Tibial nerve (tissue), 4 donors: ENCODE results near the gene SRSF3. TPM values are rescaled to one million over a fixed set of nuclear protein-coding genes. Genes with fewer than 3 reads are reported as not detected.
A peak's percentile ranks its signal among the peaks of the same experiment; 100 is the strongest.
"Not testable (repeated sequence)": the region's sequence is repeated elsewhere in the genome, so short reads cannot be mapped to it uniquely, and the experiment has no call there.

ENCODE experiments used
- DNase-seq, 2 donors: peaks; one replicate each; pipeline ENCODE4 v3.0.0-alpha.2; 2019; ENCODE audit warnings: low spot score in 2 of 2
- H3K27ac ChIP-seq, 4 donors: fragments of 200-600 bp; sonication (generic) in 3 of 4; one replicate each; pipeline ENCODE4 v1.5.1; 2017 to 2019; ENCODE audit warnings: mild to moderate bottlenecking in 1 of 4
- H3K27me3 ChIP-seq, 2 donors: fragments of 200-600 bp; sonication (generic) in 1 of 2; one replicate each; pipeline versions ENCODE4 v1.5.1 to v1.6.0; 2017 to 2019
- H3K36me3 ChIP-seq, 3 donors: fragments of 200-600 bp; sonication (generic); one replicate each; pipeline ENCODE4 v1.5.1; 2018 to 2019
- H3K4me1 ChIP-seq, 4 donors: fragments of 200-600 bp; sonication (generic) in 3 of 4; one replicate each; pipeline ENCODE4 v1.5.1; 2017 to 2019
- H3K4me3 ChIP-seq, 4 donors: fragments of 200-600 bp; sonication (generic) in 3 of 4; one replicate each; pipeline ENCODE4 v1.5.1; 2017 to 2019; ENCODE audit warnings: mild to moderate bottlenecking in 1 of 4, moderate library complexity in 1 of 4
- H3K9me3 ChIP-seq, 4 donors: fragments of 200-600 bp; sonication (generic) in 3 of 4; one replicate each; pipeline ENCODE4 v1.5.1; 2017 to 2019
- EP300 ChIP-seq, 2 donors: sonication (generic); formaldehyde crosslinking; IDR thresholded peaks; one replicate each; pipeline ENCODE4 v1.6.1; 2017; ENCODE audit warnings: antibody characterized with exemption in 2 of 2, mild to moderate bottlenecking in 1 of 2
- POLR2A ChIP-seq, 2 donors: fragments of 450-650 bp; IDR thresholded peaks; one replicate each; pipeline ENCODE4 v1.6.1; 2017; ENCODE audit warnings: antibody characterized with exemption in 2 of 2, mild to moderate bottlenecking in 2 of 2, moderate library complexity in 2 of 2
- WGBS, 2 donors: methylation state at CpG; one replicate each; pipeline ENCODE4 v1.1.5; 2018; 5-methylcytosine and 5-hydroxymethylcytosine counted together
- total RNA-seq, 4 donors: library from RNA; depleted of rRNA; stranded (reverse); fragments of >200 nt; gene quantifications; one replicate each; pipeline ENCODE4 v1.1.0, GENCODE V29; 2016
- TF ChIP-seq, protein P1 (sequence below), 5 experiments: fragments of 200-600 bp in 3 of 5; fragments of 450-650 bp in 2 of 5; sonication (generic) in 3 of 5; IDR thresholded peaks; one replicate each; pipeline ENCODE4 v1.5.1; 2016 to 2019; ENCODE audit warnings: antibody characterized with exemption in 5 of 5, mild to moderate bottlenecking in 3 of 5, moderate library complexity in 2 of 5

SRSF3 gene
- total RNA-seq, 4 donors from 2014 or later, result 185 to 260 (median 221) TPM

DNA sequence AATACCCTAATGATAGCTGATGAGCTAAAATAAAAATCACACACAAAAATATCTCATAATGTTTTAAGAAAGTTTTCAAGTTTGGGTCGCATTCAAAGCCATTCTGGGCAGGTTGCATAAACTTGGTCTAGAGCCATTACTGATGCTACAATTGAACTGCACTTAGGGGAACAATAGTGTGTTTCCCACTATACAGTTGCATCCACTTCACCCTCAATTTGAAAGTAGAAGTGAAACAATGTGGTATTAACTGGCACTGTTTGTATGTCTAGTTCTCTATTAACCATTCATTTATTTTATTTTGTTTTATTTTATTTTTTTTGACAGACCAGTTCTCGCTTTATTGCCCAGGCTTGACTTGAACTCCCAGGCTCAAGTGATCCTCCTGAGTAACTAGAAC lies 23.9 kb upstream of the SRSF3 start:
- DNase-seq, result no peak
- H3K9me3 ChIP-seq, result no peaks in the 10 kb centered on the region
- H3K27me3 ChIP-seq, result no peaks in the 10 kb centered on the region
- H3K36me3 ChIP-seq, result no peaks in the 10 kb centered on the region
- no peak overlapping the region for H3K4me3 ChIP-seq
- H3K27ac ChIP-seq, result no peak overlapping the region
- TF ChIP-seq, protein P1, sequence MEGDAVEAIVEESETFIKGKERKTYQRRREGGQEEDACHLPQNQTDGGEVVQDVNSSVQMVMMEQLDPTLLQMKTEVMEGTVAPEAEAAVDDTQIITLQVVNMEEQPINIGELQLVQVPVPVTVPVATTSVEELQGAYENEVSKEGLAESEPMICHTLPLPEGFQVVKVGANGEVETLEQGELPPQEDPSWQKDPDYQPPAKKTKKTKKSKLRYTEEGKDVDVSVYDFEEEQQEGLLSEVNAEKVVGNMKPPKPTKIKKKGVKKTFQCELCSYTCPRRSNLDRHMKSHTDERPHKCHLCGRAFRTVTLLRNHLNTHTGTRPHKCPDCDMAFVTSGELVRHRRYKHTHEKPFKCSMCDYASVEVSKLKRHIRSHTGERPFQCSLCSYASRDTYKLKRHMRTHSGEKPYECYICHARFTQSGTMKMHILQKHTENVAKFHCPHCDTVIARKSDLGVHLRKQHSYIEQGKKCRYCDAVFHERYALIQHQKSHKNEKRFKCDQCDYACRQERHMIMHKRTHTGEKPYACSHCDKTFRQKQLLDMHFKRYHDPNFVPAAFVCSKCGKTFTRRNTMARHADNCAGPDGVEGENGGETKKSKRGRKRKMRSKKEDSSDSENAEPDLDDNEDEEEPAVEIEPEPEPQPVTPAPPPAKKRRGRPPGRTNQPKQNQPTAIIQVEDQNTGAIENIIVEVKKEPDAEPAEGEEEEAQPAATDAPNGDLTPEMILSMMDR (IDR thresholded peaks at IDR 0.05), result no peak
- no peak for TF ChIP-seq EP300 (IDR thresholded peaks at IDR 0.05)
- TF ChIP-seq POLR2A (IDR thresholded peaks at IDR 0.05), result no peak
- 79 to 82% methylated on average over 2 of the region's 2 CpGs for WGBS, 2 donors
- H3K4me1 ChIP-seq, result no peaks in the 10 kb centered on the region

DNA sequence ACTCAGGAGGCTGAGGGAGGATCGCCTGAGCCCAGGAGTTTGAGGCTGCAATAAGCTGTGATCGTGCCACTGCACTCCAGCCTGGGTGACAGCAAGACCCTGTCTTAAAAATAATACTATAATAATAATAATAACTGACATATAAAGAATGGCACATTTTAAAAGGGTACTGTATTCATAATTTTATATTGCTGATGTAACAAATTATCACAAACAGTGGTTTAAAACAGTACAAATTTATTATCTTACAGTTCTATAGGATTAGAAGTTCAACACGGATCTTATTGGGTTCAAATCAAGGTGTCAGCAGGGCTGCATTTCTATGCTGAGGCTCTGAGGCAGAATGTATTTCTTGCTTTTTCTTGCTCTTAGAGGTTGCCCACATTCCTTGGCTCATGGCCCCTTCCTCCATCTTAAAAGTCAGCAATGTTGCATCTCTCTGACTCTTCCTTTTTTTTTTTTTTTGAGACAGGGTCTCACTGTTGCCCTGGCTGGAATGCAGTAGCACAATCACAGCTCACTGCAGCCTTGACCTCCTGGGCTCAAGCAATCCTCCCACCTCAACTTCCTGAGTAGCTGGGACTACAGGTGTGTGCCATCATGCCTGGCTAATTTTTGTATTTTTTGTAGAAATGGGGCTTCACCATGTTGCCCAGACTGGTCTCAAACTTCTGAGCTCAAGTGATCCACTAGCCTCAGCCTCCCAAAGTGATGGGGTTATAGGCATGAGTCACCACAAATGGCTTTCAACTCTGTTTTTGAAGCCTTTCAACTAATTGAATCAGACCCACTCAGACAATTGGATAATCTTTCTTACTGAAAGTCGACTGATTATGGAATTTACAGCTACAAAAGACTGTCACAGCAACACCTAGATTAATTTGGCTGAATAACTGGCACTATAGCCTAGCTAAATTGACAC lies 22.8 kb upstream of the SRSF3 start:
- Histone ChIP-seq H3K36me3 (no peaks in the 10 kb centered on the region), H3K4me1 (no peaks in the 10 kb centered on the region), H3K9me3 (no peaks in the 10 kb centered on the region), H3K4me3 (no peak overlapping the region), H3K27me3 (no peaks in the 10 kb centered on the region), H3K27ac (no peak overlapping the region)
- DNase-seq, result no peak
- TF ChIP-seq EP300 (IDR thresholded peaks at IDR 0.05) (no peak), POLR2A (IDR thresholded peaks at IDR 0.05) (no peak)
- TF ChIP-seq, protein P1 (IDR thresholded peaks at IDR 0.05), result no peak
- 89 to 91% methylated on average over 4 of the region's 4 CpGs for WGBS, 2 donors

DNA sequence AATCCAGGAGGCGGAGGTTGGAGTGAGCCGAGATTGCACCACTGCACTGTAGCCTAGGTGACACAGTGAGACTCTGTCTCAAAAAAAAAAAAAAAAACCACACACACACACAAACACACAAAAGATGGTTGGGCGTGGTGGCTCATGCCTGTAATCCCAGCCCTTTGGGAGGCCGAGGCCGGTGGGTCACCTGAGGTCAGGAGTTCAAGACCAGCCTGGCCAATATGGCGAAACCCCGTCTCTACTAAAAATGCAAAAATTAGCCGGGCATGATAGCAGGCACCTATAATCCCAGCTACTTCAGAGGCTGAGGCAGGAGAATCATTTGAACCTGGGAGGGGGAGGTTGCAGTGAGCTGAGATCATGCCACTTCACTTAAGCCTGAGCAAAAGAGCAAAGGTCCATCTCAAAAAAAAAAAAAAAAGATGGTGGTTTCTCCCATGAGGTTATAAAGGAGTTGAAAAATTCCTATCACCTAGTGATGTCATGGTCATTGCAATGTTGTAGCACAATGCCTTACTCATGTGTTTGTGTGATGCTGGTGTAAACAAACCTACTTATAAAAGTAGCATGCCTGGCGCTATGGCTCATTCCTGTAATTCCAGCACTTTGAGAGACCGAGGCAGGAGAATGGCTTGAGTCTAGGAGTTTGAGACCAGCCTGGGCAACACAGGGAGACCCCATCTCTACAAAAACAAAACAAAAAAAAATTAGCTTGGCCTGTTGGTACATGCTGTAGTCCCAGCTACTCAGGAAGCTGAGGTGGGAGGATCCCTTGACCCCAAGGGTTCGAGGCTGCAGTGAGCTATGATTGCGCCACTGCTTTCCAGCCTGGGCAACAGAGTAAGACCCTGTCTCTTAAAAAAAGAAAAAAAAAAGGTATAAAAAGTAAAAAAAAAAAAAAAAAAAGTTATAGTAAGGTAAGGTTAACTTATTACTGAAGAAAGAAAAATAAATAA lies 21.5 kb upstream of the SRSF3 start:
- not testable (repeated sequence) for H3K4me3 ChIP-seq, H3K36me3 ChIP-seq, H3K4me1 ChIP-seq, H3K27me3 ChIP-seq, H3K27ac ChIP-seq, H3K9me3 ChIP-seq, DNase-seq
- WGBS, 2 donors, result 91 to 93% methylated on average over 12 of the region's 12 CpGs

DNA sequence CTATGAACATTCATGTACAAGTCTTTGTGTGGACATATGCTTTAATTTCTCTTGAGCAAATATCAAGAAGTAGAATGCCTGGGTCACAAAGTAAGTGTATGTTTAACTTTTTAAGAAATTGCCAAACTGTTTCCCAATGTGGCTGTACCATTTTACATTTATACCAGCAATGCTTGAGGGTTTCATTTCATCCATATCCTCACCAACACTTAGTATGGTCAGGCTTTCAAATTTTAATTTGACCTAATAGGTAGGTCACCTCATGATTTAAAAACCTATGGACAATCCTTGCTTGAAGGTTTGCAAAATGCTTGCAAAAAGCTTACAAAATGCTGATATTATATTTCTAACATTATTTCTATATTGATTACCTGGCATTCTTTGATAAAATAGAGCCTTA lies 19.5 kb upstream of the SRSF3 start:
- H3K27me3 ChIP-seq, result no peaks in the 10 kb centered on the region
- H3K4me1 ChIP-seq, result peaks cover 0 to 23% (median 2%) of the 10 kb centered on the region in 4 donors
- DNase-seq, result no peak
- no peak overlapping the region for H3K4me3 ChIP-seq
- H3K27ac ChIP-seq, result no peak overlapping the region
- no peaks in the 10 kb centered on the region for H3K9me3 ChIP-seq
- TF ChIP-seq EP300 (IDR thresholded peaks at IDR 0.05), result no peak
- no peak for TF ChIP-seq POLR2A (IDR thresholded peaks at IDR 0.05)
- TF ChIP-seq, protein P1 (IDR thresholded peaks at IDR 0.05), result no peak
- no peaks in the 10 kb centered on the region for H3K36me3 ChIP-seq

DNA sequence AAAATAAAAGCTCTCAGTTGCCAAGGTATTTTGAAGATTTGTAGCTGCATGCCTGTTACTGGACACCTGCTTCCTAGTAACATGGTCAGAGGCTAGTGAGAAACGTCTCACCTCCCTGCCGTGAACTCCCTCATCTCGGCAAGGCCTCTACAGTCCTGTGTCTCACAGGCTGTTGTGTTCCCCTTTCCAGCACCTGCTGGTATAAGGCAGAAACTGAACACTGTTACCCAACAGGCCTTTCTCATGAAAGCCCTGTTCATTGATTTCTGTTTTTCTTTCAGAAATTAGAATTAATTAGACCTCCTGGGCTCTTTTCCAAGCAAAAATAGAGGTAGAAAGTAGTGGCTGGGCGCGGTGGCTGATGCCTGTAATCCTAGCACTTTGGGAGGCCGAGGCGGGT lies 17.6 kb upstream of the SRSF3 start:
- 84 to 87% methylated on average over 7 of the region's 7 CpGs for WGBS, 2 donors
- Histone ChIP-seq H3K4me1 (peaks cover 0 to 32% (median 4%) of the 10 kb centered on the region in 4 donors), H3K9me3 (no peaks in the 10 kb centered on the region), H3K4me3 (no peak overlapping the region), H3K27me3 (no peaks in the 10 kb centered on the region), H3K36me3 (no peaks in the 10 kb centered on the region), H3K27ac (peak overlapping the region in 3 of 4 donors; percentile 26 to 83 (median 79))
- no peak for DNase-seq
- TF ChIP-seq EP300 (IDR thresholded peaks at IDR 0.05) (no peak), POLR2A (IDR thresholded peaks at IDR 0.05) (no peak)
- TF ChIP-seq, protein P1 (IDR thresholded peaks at IDR 0.05), result no peak
